ENCODE data around the gene CEP41.

DNA sequence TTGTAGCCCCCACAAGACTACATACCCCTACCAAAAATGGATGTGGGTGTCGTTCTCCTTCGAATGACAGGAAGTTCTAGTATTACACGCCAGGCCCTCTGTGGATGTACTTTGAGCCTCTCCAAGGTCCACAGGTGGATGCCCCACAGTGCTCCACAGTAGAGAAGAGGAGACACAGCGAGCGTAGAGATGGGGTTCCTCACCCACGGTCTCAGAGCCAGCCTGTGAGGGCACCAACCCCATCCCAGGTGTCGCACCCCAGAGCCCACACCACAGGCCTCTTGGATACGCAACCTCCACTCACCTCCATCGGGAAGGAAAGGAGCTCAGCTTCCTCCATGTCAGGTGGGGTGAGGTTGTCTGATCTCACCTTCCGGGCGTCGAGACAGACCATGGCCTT, 93.9 kb downstream of the CEP41 start:
- TF ChIP-seq, protein P1, sequence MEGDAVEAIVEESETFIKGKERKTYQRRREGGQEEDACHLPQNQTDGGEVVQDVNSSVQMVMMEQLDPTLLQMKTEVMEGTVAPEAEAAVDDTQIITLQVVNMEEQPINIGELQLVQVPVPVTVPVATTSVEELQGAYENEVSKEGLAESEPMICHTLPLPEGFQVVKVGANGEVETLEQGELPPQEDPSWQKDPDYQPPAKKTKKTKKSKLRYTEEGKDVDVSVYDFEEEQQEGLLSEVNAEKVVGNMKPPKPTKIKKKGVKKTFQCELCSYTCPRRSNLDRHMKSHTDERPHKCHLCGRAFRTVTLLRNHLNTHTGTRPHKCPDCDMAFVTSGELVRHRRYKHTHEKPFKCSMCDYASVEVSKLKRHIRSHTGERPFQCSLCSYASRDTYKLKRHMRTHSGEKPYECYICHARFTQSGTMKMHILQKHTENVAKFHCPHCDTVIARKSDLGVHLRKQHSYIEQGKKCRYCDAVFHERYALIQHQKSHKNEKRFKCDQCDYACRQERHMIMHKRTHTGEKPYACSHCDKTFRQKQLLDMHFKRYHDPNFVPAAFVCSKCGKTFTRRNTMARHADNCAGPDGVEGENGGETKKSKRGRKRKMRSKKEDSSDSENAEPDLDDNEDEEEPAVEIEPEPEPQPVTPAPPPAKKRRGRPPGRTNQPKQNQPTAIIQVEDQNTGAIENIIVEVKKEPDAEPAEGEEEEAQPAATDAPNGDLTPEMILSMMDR (IDR thresholded peaks at IDR 0.05; ENCODE audit: low read length): no peak
- no peak for TF ChIP-seq EZH2 (IDR thresholded peaks at IDR 0.05; ENCODE audit: borderline replicate concordance, low read length)

All from OCI-LY1 (cell line).